Effector memory CD8-positive, alpha-beta T cell (primary cell): ENCODE results near the gene SP8.

Source experiments
- ATAC-seq: fragments of 150-1000 bp; cut with Tn5 transposase; replicated peaks from 2 replicates; pipeline ENCODE4 v1.10.0; 2021; ENCODE audit warnings: mild to moderate bottlenecking, moderate library complexity
- DNase-seq, 3 experiments: peaks; one replicate each; pipeline ENCODE4 v3.0.0; 2021
- H3K27ac Mint-ChIP-seq, 2 donors: one replicate each; pipeline ENCODE4 v1.8.0; 2022; ENCODE audit warnings: mild to moderate bottlenecking in 2 of 2, mixed read lengths in 2 of 2, moderate library complexity in 2 of 2
- H3K27me3 Mint-ChIP-seq, 2 donors: one replicate each; pipeline ENCODE4 v1.8.0; 2022; ENCODE audit warnings: mixed read lengths in 2 of 2
- H3K36me3 Mint-ChIP-seq: one replicate; pipeline ENCODE4 v1.8.0; 2022; ENCODE audit warnings: mild to moderate bottlenecking, moderate library complexity, mixed read lengths; ENCODE audit not compliant: insufficient read depth
- H3K4me1 Mint-ChIP-seq, 2 donors: one replicate each; pipeline ENCODE4 v1.8.0; 2022; ENCODE audit warnings: low read depth in 2 of 2, mixed read lengths in 2 of 2
- H3K4me3 Mint-ChIP-seq, 2 donors: one replicate each; pipeline ENCODE4 v1.8.0; 2022; ENCODE audit warnings: mild to moderate bottlenecking in 2 of 2, mixed read lengths in 2 of 2, moderate library complexity in 2 of 2
- H3K9me3 Mint-ChIP-seq, 2 donors: one replicate each; pipeline ENCODE4 v1.8.0; 2022; ENCODE audit warnings: mixed read lengths in 2 of 2

The SP8 gene

GRCh38 chr7:20777377-20778062 lies 9.2 kb downstream of the SP8 start:
- Mint-ChIP-seq H3K4me3 (peak overlapping the region; percentile 38 to 58), H3K36me3 (peaks cover 9% of the 10 kb centered on the region), H3K4me1 (peaks cover 5 to 7% of the 10 kb centered on the region in 2 donors), H3K27me3 (peaks cover 63 to 74% of the 10 kb centered on the region in 2 donors), H3K9me3 (peaks cover 0 to 9% of the 10 kb centered on the region in 2 donors), H3K27ac (peak overlapping the region in 1 of 2 donors; percentile 10)
- ATAC-seq = no peak
- no peak for DNase-seq

- DNase-seq = no peak
- peaks cover 5 to 7% of the 10 kb centered on the region in 2 donors for H3K4me1 Mint-ChIP-seq
- H3K36me3 Mint-ChIP-seq = peaks cover 9% of the 10 kb centered on the region
- peaks cover 0 to 9% of the 10 kb centered on the region in 2 donors for H3K9me3 Mint-ChIP-seq
- no peak for ATAC-seq
- H3K4me3 Mint-ChIP-seq = peak overlapping the region in 1 of 2 donors; percentile 54
- H3K27ac Mint-ChIP-seq = no peak overlapping the region
- H3K27me3 Mint-ChIP-seq = peaks cover 62 to 74% of the 10 kb centered on the region in 2 donors
These were observed 9.7 kb downstream of the SP8 start for GRCh38 chr7:20776942-20777341.

GRCh38 chr7:20776214-20776911 lies 10.3 kb downstream of the SP8 start:
- H3K9me3 Mint-ChIP-seq = peaks cover 0 to 9% of the 10 kb centered on the region in 2 donors
- no peak for ATAC-seq
- DNase-seq = no peak
- peaks cover 57 to 74% of the 10 kb centered on the region in 2 donors for H3K27me3 Mint-ChIP-seq
- H3K4me3 Mint-ChIP-seq = peak overlapping the region in 1 of 2 donors; percentile 54
- H3K36me3 Mint-ChIP-seq = peaks cover 9% of the 10 kb centered on the region
- no peak overlapping the region for H3K27ac Mint-ChIP-seq
- H3K4me1 Mint-ChIP-seq = peaks cover 5 to 7% of the 10 kb centered on the region in 2 donors

- no peaks in the 10 kb centered on the region for H3K36me3 Mint-ChIP-seq
- no peaks in the 10 kb centered on the region for H3K27me3 Mint-ChIP-seq
- no peak overlapping the region for H3K4me3 Mint-ChIP-seq
- no peak overlapping the region for H3K27ac Mint-ChIP-seq
- peaks cover 0 to 3% of the 10 kb centered on the region in 2 donors for H3K9me3 Mint-ChIP-seq
- no peak for DNase-seq
- no peak for ATAC-seq
- no peaks in the 10 kb centered on the region for H3K4me1 Mint-ChIP-seq
These were observed 32.7 kb downstream of the SP8 start for GRCh38 chr7:20754001-20754400.

- peaks cover 0 to 1% of the 10 kb centered on the region in 2 donors for H3K4me1 Mint-ChIP-seq
- no peak for DNase-seq
- no peaks in the 10 kb centered on the region for H3K36me3 Mint-ChIP-seq
- H3K4me3 Mint-ChIP-seq = no peak overlapping the region
- peaks cover 0 to 4% of the 10 kb centered on the region in 2 donors for H3K9me3 Mint-ChIP-seq
- H3K27me3 Mint-ChIP-seq = peaks cover 0 to 7% of the 10 kb centered on the region in 2 donors
- no peak overlapping the region for H3K27ac Mint-ChIP-seq
- no peak for ATAC-seq
These were observed 36.8 kb downstream of the SP8 start for GRCh38 chr7:20749906-20750305.

DNA sequence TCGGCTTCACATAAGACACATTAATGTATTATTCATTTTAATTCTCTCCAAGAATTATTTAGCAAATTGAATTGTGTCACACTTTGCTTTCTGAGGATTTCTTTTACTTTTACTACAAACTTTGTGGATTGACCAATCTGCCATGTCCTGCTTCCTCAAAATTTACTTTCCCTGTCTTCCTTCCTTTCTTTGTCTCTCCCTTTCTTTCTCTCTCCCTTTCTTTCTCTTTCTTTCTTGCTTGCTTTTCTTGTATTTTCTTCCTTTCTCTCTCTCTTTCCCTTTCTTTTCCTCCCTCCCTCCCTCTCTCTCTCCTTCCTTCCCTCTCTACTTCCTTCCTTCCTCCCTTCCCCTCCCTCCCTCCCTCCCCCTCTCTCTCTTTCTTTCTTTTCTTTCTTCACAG lies 37.8 kb downstream of the SP8 start:
- no peaks in the 10 kb centered on the region for H3K36me3 Mint-ChIP-seq
- DNase-seq (no peak), ATAC-seq (no peak)
- peaks cover 0 to 1% of the 10 kb centered on the region in 2 donors for H3K4me1 Mint-ChIP-seq
- H3K9me3 Mint-ChIP-seq = peaks cover 0 to 4% of the 10 kb centered on the region in 2 donors
- no peak overlapping the region for H3K27ac Mint-ChIP-seq
- H3K27me3 Mint-ChIP-seq = peaks cover 0 to 14% of the 10 kb centered on the region in 2 donors
- no peak overlapping the region for H3K4me3 Mint-ChIP-seq

DNA sequence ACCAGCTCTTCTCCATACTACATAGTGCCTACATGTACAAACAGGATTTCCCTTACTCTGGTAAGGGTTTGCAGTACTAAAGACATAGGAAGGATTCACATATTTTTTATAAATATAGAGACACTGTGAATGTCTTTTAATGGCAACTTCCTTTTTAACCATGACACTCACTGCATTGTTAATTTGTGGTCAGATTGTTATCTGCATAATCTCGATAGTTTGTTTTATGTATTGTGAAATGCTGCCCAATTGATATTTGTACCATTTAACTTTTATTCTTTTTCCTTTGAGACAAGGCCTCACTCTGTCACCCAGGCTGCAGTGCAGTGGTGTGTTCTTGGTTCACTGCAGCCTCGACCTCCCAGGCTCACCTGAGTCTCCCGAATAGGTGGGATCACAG lies 39.7 kb downstream of the SP8 start:
- ATAC-seq = no peak
- DNase-seq = no peak
- peaks cover 0 to 20% of the 10 kb centered on the region in 2 donors for H3K27me3 Mint-ChIP-seq
- peaks cover 0 to 4% of the 10 kb centered on the region in 2 donors for H3K9me3 Mint-ChIP-seq
- no peak overlapping the region for H3K27ac Mint-ChIP-seq
- H3K4me3 Mint-ChIP-seq = no peak overlapping the region
- H3K36me3 Mint-ChIP-seq = no peaks in the 10 kb centered on the region
- H3K4me1 Mint-ChIP-seq = peaks cover 0 to 1% of the 10 kb centered on the region in 2 donors

DNA sequence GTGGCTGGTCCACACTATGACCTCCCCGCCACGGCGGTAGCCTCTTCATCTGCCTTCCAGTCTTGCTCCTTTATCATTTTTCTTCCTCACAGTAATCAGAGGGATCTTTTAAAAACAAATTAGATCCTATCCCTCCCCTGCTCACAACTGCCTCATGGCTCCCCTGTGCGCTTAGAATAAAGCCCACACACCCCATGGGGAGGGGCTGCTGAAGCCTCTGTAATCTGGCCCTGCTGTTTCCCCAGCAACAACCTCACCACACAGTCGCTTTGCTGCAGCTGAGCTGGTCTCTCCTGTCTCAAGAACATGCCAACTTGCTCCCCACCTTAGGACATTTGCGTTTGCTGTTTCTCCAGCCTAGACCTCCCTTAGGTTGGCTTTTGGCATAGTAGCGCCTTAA lies 41.0 kb downstream of the SP8 start:
- Mint-ChIP-seq H3K27ac (no peak overlapping the region), H3K36me3 (no peaks in the 10 kb centered on the region), H3K27me3 (peaks cover 0 to 20% of the 10 kb centered on the region in 2 donors), H3K9me3 (peaks cover 0 to 4% of the 10 kb centered on the region in 2 donors), H3K4me3 (no peak overlapping the region), H3K4me1 (peaks cover 0 to 1% of the 10 kb centered on the region in 2 donors)
- no peak for DNase-seq
- ATAC-seq = no peak

- H3K9me3 Mint-ChIP-seq = peaks cover 0 to 4% of the 10 kb centered on the region in 2 donors
- H3K4me1 Mint-ChIP-seq = peaks cover 0 to 1% of the 10 kb centered on the region in 2 donors
- DNase-seq = no peak
- H3K36me3 Mint-ChIP-seq = no peaks in the 10 kb centered on the region
- H3K27ac Mint-ChIP-seq = no peak overlapping the region
- H3K4me3 Mint-ChIP-seq = no peak overlapping the region
- no peak for ATAC-seq
- H3K27me3 Mint-ChIP-seq = peaks cover 0 to 20% of the 10 kb centered on the region in 2 donors
These were observed 41.7 kb downstream of the SP8 start for GRCh38 chr7:20744954-20745446.

- H3K27me3 Mint-ChIP-seq = peaks cover 0 to 20% of the 10 kb centered on the region in 2 donors
- H3K36me3 Mint-ChIP-seq = no peaks in the 10 kb centered on the region
- peaks cover 0 to 1% of the 10 kb centered on the region in 2 donors for H3K9me3 Mint-ChIP-seq
- H3K4me1 Mint-ChIP-seq = peaks cover 0 to 1% of the 10 kb centered on the region in 2 donors
- DNase-seq (no peak), ATAC-seq (no peak)
- H3K27ac Mint-ChIP-seq = no peak overlapping the region
- H3K4me3 Mint-ChIP-seq = no peak overlapping the region
These were observed 43.8 kb downstream of the SP8 start for GRCh38 chr7:20742913-20743312.

- Mint-ChIP-seq H3K27ac (no peak overlapping the region), H3K4me1 (peaks cover 0 to 1% of the 10 kb centered on the region in 2 donors), H3K27me3 (peaks cover 0 to 20% of the 10 kb centered on the region in 2 donors), H3K4me3 (no peak overlapping the region), H3K9me3 (peaks cover 0 to 4% of the 10 kb centered on the region in 2 donors), H3K36me3 (no peaks in the 10 kb centered on the region)
- DNase-seq = no peak
- no peak for ATAC-seq
These were observed 44.9 kb downstream of the SP8 start for GRCh38 chr7:20741801-20742200.

GRCh38 chr7:20738518-20739481 lies 47.9 kb downstream of the SP8 start:
- peaks cover 0 to 2% of the 10 kb centered on the region in 2 donors for H3K9me3 Mint-ChIP-seq
- H3K4me3 Mint-ChIP-seq = no peak overlapping the region
- peaks cover 0 to 5% of the 10 kb centered on the region in 2 donors for H3K27me3 Mint-ChIP-seq
- no peak overlapping the region for H3K27ac Mint-ChIP-seq
- DNase-seq (no peak), ATAC-seq (no peak)
- no peaks in the 10 kb centered on the region for H3K4me1 Mint-ChIP-seq
- H3K36me3 Mint-ChIP-seq = no peaks in the 10 kb centered on the region
